Gastrocnemius medialis (tissue), 4 donors: ENCODE data around the gene PFKFB3. TPM values are rescaled to one million over a fixed set of nuclear protein-coding genes. Genes with fewer than 3 reads are reported as not detected.

Experiments
- ATAC-seq, 2 donors: fragments of 150-250 bp; one replicate each; pipeline ENCODE4 v1.9.1; 2016
- DNase-seq, 2 donors: peaks; one replicate each; pipeline ENCODE4 v3.0.0-alpha.2; 2019
- H3K27ac ChIP-seq, 4 donors: fragments of 200-600 bp; sonication (generic); 1 replicate in 1 of 4; 2 replicates in 3 of 4; pipeline ENCODE4 v1.5.1; 2016 to 2018; ENCODE audit warnings: mild to moderate bottlenecking in 2 of 4, moderate library complexity in 1 of 4
- H3K27me3 ChIP-seq, 3 donors: fragments of 200-600 bp; sonication (generic) in 2 of 3; 1 replicate in 1 of 3; 2 replicates in 2 of 3; pipeline versions ENCODE4 v1.5.1 to v1.6.0; 2016 to 2019; ENCODE audit warnings: mild to moderate bottlenecking in 1 of 3, moderate library complexity in 1 of 3
- H3K36me3 ChIP-seq, 2 donors: fragments of 200-600 bp; sonication (generic) in 1 of 2; one replicate each; pipeline ENCODE4 v1.5.1; 2017 to 2018
- H3K4me1 ChIP-seq, 2 donors: fragments of 200-600 bp; sonication (generic) in 1 of 2; one replicate each; pipeline ENCODE4 v1.5.1; 2016 to 2017; ENCODE audit warnings: mild to moderate bottlenecking in 2 of 2
- H3K4me3 ChIP-seq, 4 donors: fragments of 200-600 bp; sonication (generic) in 3 of 4; 1 replicate in 1 of 4; 2 replicates in 3 of 4; pipeline ENCODE4 v1.5.1; 2016 to 2019; ENCODE audit warnings: mild to moderate bottlenecking in 2 of 4
- H3K9me3 ChIP-seq, 3 donors: fragments of 200-600 bp; sonication (generic) in 2 of 3; 1 replicate in 1 of 3; 2 replicates in 2 of 3; pipeline ENCODE4 v1.5.1; 2016 to 2019
- POLR2A ChIP-seq, 2 donors: fragments of 450-650 bp; IDR thresholded peaks; one replicate each; pipeline ENCODE4 v1.6.1; 2017; ENCODE audit warnings: antibody characterized with exemption in 2 of 2, mild to moderate bottlenecking in 2 of 2, moderate library complexity in 2 of 2
- in situ Hi-C, 4 donors: fragments of 200-750 bp; cut with MboI; loops; one replicate each; pipeline versions ENCODE4 v1.15.0 to v1.8.0; 2017; ENCODE audit warnings: low sequenced_read_pairs in 4 of 4
- intact Hi-C: fragments of 100-400 bp; cut with DNase I; formaldehyde crosslinking; loops from one replicate; pipeline ENCODE4 v1.15.1; 2023; ENCODE audit warnings: low total_unique reads
- total RNA-seq, 4 donors: library from RNA; depleted of rRNA; stranded (reverse); fragments of >200 nt; gene quantifications; one replicate each; pipeline versions ENCODE4 v1.1.0 to v1.2.3, GENCODE V29; 2016
- TF ChIP-seq, protein P1 (sequence below), 5 experiments: fragments of 450-650 bp in 3 of 5; fragments of 200-600 bp in 2 of 5; sonication (generic) in 2 of 5; IDR thresholded peaks in 4 of 5; conservative IDR thresholded peaks in 1 of 5; 1 replicate in 4 of 5; 2 replicates in 1 of 5; pipeline ENCODE4 v1.5.1; 2016 to 2019; ENCODE audit warnings: antibody characterized with exemption in 5 of 5, mild to moderate bottlenecking in 3 of 5, moderate library complexity in 3 of 5

PFKFB3 gene
- total RNA-seq, 4 donors from 2014 or later = 218 to 1,159 (median 337) TPM

DNA sequence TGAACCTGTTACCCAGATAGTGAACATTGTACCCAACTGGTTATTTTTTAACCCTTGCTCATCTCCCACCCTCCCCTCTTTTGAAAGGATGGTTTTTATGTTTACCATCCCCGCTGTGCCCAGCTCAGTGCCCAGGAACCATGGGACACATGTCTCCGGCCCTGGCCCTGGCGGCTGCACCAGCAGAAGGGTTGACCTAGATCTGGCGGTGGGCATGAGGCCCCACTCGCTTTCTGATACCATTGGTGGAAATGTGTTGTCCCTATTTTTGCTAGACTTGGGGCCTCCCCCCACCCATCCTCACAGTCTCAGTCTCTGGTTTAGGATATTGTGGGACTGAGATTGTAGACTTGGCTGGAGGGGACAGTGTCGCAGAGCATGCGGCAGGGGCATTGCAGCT is 11.9 kb downstream of the PFKFB3 start:
- DNase-seq (no peak), ATAC-seq (no peak)
- H3K4me1 ChIP-seq = peaks cover 0 to 35% of the 10 kb centered on the region in 2 donors
- TF ChIP-seq, protein P1, sequence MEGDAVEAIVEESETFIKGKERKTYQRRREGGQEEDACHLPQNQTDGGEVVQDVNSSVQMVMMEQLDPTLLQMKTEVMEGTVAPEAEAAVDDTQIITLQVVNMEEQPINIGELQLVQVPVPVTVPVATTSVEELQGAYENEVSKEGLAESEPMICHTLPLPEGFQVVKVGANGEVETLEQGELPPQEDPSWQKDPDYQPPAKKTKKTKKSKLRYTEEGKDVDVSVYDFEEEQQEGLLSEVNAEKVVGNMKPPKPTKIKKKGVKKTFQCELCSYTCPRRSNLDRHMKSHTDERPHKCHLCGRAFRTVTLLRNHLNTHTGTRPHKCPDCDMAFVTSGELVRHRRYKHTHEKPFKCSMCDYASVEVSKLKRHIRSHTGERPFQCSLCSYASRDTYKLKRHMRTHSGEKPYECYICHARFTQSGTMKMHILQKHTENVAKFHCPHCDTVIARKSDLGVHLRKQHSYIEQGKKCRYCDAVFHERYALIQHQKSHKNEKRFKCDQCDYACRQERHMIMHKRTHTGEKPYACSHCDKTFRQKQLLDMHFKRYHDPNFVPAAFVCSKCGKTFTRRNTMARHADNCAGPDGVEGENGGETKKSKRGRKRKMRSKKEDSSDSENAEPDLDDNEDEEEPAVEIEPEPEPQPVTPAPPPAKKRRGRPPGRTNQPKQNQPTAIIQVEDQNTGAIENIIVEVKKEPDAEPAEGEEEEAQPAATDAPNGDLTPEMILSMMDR (IDR thresholded peaks at IDR 0.05 in 4 of 5, conservative IDR thresholded peaks at IDR 0.05 in 1 of 5) = no peak
- no peak for TF ChIP-seq POLR2A (IDR thresholded peaks at IDR 0.05)
- intact Hi-C loops (no loop called here), in situ Hi-C loops (loop anchor here in 1 of 4 donors (10.0 kb wide), 1 partner anchor 190 kb away; no protein-coding TSS in a partner anchor)
- H3K27me3 ChIP-seq = no peaks in the 10 kb centered on the region
- H3K27ac ChIP-seq = peak overlapping the region; percentile 43 to 88 (median 77)
- no peaks in the 10 kb centered on the region for H3K9me3 ChIP-seq
- no peak overlapping the region for H3K4me3 ChIP-seq
- H3K36me3 ChIP-seq = peaks cover 16 to 81% of the 10 kb centered on the region in 2 donors

DNA sequence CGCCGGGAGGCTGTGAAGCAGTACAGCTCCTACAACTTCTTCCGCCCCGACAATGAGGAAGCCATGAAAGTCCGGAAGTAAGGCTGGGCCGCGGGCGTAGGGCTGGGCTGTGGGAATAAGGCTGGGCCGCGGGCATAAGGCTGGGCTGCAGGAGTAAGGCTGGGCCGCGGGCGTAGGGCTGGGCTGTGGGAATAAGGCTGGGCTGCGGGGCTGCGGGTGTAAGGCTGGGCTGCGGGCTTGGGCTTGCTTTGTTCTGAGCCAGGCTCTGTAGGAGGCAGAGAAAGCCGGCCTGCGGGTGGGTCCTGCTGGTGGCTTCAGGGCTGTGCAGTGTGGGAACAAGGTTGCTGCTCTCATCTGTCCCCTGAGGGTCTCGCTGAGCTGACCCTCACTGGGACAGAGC is 12.5 kb downstream of the PFKFB3 start:
- Histone ChIP-seq H3K27me3 (no peaks in the 10 kb centered on the region), H3K36me3 (peaks cover 21 to 87% of the 10 kb centered on the region in 2 donors), H3K9me3 (no peaks in the 10 kb centered on the region), H3K4me3 (no peak overlapping the region), H3K27ac (peak overlapping the region in 3 of 4 donors; percentile 15 to 88 (median 81)), H3K4me1 (peaks cover 0 to 33% of the 10 kb centered on the region in 2 donors)
- no peak for DNase-seq
- ATAC-seq = no peak
- TF ChIP-seq, protein P1 (IDR thresholded peaks at IDR 0.05 in 4 of 5, conservative IDR thresholded peaks at IDR 0.05 in 1 of 5) = no peak
- TF ChIP-seq POLR2A (IDR thresholded peaks at IDR 0.05) = no peak
- in situ Hi-C loops = loop anchor here in 1 of 4 donors (10.0 kb wide), 1 partner anchor 190 kb away; no protein-coding TSS in a partner anchor
- intact Hi-C loops = no loop called here

DNA sequence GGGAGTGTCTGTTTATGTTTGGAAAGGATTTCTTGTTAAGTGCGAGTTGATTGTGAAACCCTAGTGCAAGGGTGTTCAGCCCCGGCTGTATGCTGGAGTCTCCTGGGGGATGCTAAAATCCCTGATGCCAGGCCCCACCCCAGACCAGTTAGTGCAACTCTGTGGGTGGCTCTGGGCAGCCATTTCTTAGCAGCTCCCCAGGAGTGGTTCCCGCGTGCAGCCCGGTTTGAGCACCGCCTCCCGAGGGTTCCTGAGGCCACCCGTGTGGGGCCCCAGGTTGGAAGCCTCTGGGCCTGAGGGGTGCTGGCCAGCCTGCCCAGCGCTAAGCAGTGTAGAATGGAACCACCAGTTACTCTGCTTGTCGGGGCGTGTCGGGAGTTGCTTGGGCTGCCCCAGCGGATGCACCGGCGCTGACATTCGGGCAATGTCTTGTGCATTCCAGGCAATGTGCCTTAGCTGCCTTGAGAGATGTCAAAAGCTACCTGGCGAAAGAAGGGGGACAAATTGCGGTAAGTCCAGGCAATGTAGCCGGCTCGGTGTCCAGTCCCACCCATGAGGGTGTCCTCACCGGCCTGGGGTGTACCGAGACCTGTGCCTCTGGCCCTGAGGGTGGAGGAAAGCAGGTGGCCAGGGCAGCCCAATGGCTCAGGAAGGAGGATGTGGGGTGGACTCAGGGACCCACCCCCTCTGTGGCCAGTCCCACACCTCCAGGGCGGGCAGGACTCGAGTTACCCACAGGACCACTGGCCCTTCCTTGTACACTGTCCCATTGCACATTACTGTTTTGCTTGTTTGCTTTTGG is 13.2 kb downstream of the PFKFB3 start:
- Histone ChIP-seq H3K36me3 (peaks cover 26 to 93% of the 10 kb centered on the region in 2 donors), H3K4me3 (no peak overlapping the region), H3K27me3 (no peaks in the 10 kb centered on the region), H3K9me3 (no peaks in the 10 kb centered on the region), H3K4me1 (peaks cover 0 to 31% of the 10 kb centered on the region in 2 donors), H3K27ac (peak overlapping the region in 3 of 4 donors; percentile 15 to 88 (median 81))
- in situ Hi-C loops (loop anchor here in 1 of 4 donors (10.0 kb wide), 1 partner anchor 189 kb away; no protein-coding TSS in a partner anchor), intact Hi-C loops (no loop called here)
- no peak for DNase-seq
- TF ChIP-seq, protein P1 (IDR thresholded peaks at IDR 0.05 in 4 of 5, conservative IDR thresholded peaks at IDR 0.05 in 1 of 5) = no peak
- TF ChIP-seq POLR2A (IDR thresholded peaks at IDR 0.05) = no peak
- ATAC-seq = no peak

DNA sequence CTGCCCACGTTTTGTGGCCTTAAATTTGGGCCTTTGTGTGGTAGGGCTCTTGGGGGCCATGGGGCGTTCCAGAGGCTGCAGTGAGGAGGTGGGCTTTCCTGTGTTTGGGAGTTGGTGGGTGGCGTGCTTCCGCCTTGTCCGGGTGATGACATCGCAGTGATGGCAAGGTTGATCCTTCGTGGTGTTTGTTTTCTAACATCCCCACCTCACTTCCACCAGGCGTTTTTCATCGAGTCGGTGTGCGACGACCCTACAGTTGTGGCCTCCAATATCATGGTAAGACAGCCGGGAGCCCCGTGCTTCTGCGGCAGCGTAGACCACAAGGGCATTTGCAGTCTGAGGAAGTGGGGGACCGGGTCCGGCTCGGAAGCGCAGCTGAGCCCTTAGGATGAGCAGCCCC is 14.2 kb downstream of the PFKFB3 start:
- H3K4me3 ChIP-seq = no peak overlapping the region
- in situ Hi-C loops = loop anchor here in 1 of 4 donors (10.0 kb wide), 1 partner anchor 188 kb away; no protein-coding TSS in a partner anchor
- no peaks in the 10 kb centered on the region for H3K27me3 ChIP-seq
- H3K9me3 ChIP-seq = no peaks in the 10 kb centered on the region
- peaks cover 28 to 99% of the 10 kb centered on the region in 2 donors for H3K36me3 ChIP-seq
- TF ChIP-seq, protein P1 (IDR thresholded peaks at IDR 0.05 in 4 of 5, conservative IDR thresholded peaks at IDR 0.05 in 1 of 5) = no peak
- TF ChIP-seq POLR2A (IDR thresholded peaks at IDR 0.05) = no peak
- intact Hi-C loops = no loop called here
- ATAC-seq = no peak
- H3K27ac ChIP-seq = peak overlapping the region in 1 of 4 donors; percentile 55
- no peak for DNase-seq
- peaks cover 0 to 22% of the 10 kb centered on the region in 2 donors for H3K4me1 ChIP-seq
